Measurements from ENCODE around the gene MVD.

MVD gene

GRCh38 chr16:88680554-88681083 lies 17.7 kb upstream of the MVD start:
- CTCF ChIA-PET, result interaction anchor here (1.0 to 2.1 kb wide), 4 partner anchors 9 to 19 kb away, joined by 3 to 4 read pairs (median 4); no protein-coding TSS in a partner anchor
- DNase-seq (ENCODE audit: low read depth, low spot score), result no peak
- H3K4me3 ChIP-seq (ENCODE audit: low read depth, low read length), result no peak overlapping the region
- TF ChIP-seq CTCF (IDR thresholded peaks at IDR 0.05; ENCODE audit: insufficient read depth, low read length, missing control alignments), result no peak
- POLR2A ChIA-PET, result no interaction called here

GRCh38 chr16:88678224-88678979 lies 15.5 kb upstream of the MVD start:
- H3K4me3 ChIP-seq (ENCODE audit: low read depth, low read length), result no peak overlapping the region
- DNase-seq (ENCODE audit: low read depth, low spot score), result no peak
- ChIA-PET CTCF (interaction anchor here (1.0 kb wide), 1 partner anchor 11 kb away, joined by 3 read pairs; no protein-coding TSS in a partner anchor), POLR2A (no interaction called here)
- no peak for TF ChIP-seq CTCF (IDR thresholded peaks at IDR 0.05; ENCODE audit: insufficient read depth, low read length, missing control alignments)

GRCh38 chr16:88677721-88678120 lies 14.8 kb upstream of the MVD start:
- no peak for DNase-seq (ENCODE audit: low read depth, low spot score)
- CTCF ChIA-PET, result interaction anchor here (1.0 kb wide), 1 partner anchor 11 kb away, joined by 3 read pairs; no protein-coding TSS in a partner anchor
- no peak for TF ChIP-seq CTCF (IDR thresholded peaks at IDR 0.05; ENCODE audit: insufficient read depth, low read length, missing control alignments)
- H3K4me3 ChIP-seq (ENCODE audit: low read depth, low read length), result no peak overlapping the region
- POLR2A ChIA-PET, result no interaction called here

GRCh38 chr16:88676502-88677242 lies 13.8 kb upstream of the MVD start:
- ChIA-PET POLR2A (no interaction called here), CTCF (interaction anchor here (1.8 kb wide), 1 partner anchor 12 kb away, joined by 6 read pairs; no protein-coding TSS in a partner anchor)
- H3K4me3 ChIP-seq (ENCODE audit: low read depth, low read length), result no peak overlapping the region

GRCh38 chr16:88673716-88674379 lies 11.0 kb upstream of the MVD start:
- DNase-seq (ENCODE audit: low read depth, low spot score), result no peak
- POLR2A ChIA-PET, result no interaction called here
- TF ChIP-seq CTCF (IDR thresholded peaks at IDR 0.05; ENCODE audit: insufficient read depth, low read length, missing control alignments), result no peak
- H3K4me3 ChIP-seq (ENCODE audit: low read depth, low read length), result no peak overlapping the region
- CTCF ChIA-PET, result interaction anchor here (1.0 to 1.5 kb wide), 2 partner anchors 10 to 11 kb away, joined by 3 read pairs; partner anchors contain the start of gene MVD

More at GRCh38 chr16:88676502-88677242, 13.8 kb upstream of the MVD start:
- DNase-seq (ENCODE audit: low read depth, low spot score), result no peak
- no peak for TF ChIP-seq CTCF (IDR thresholded peaks at IDR 0.05; ENCODE audit: insufficient read depth, low read length, missing control alignments)
